GM18520 (cell line): ENCODE data around the gene CFAP100.

Experiments used
- ATAC-seq: cut with Tn5 transposase; IDR thresholded peaks from one replicate; pipeline ENCODE4 v1.9.1; 2021; ENCODE audit not compliant: unreplicated experiment

CFAP100 gene

GRCh38 chr3:126373682-126374601 lies 20.8 kb upstream of the CFAP100 start:
- ATAC-seq: no peak

DNA sequence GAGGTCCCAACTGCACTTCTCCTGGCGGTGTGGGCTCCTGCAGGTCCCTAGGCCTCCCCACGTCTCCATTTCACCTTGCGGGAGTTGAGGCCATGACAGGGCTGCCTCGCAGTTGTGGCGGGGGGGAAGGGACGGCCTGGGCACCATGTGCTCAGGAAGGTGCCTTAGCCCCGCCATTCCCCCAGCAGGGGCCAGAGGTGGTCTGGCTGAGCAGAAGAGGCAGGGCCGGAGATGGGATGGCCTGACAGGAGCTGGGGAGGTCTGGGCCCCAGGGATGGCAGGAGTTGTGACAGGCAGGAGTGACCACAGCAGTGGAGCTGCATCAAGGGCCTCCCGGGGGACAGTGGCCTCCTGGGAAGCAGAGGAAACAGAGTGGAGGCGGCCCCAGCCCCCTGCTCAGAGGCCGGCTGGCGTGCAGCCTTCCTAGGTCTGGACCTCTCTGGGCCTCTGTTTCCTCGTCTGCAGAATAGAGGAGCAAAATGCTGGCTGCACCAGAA lies 18.8 kb upstream of the CFAP100 start:
- no peak for ATAC-seq

- no peak for ATAC-seq
These were observed 18.3 kb upstream of the CFAP100 start for GRCh38 chr3:126376444-126376843.

DNA sequence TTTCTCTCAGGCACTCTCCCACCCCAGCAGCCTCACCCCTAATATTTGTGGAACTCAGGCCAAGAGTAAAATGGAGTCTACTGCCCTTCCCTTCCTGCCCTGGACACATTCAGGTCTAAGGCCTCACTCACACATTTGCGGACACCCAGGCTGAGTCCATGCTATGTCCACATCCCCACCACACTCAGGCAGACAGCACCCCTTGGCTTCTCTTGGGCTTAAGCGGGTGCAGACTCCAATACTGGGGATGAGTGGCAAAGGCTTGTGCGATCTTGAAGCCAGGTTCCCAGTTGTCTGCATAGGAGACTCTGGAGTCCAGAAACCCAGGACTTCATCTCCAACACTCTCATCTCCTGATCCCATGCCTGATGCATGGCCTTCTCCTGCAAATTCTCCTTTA lies 17.5 kb upstream of the CFAP100 start:
- no peak for ATAC-seq

DNA sequence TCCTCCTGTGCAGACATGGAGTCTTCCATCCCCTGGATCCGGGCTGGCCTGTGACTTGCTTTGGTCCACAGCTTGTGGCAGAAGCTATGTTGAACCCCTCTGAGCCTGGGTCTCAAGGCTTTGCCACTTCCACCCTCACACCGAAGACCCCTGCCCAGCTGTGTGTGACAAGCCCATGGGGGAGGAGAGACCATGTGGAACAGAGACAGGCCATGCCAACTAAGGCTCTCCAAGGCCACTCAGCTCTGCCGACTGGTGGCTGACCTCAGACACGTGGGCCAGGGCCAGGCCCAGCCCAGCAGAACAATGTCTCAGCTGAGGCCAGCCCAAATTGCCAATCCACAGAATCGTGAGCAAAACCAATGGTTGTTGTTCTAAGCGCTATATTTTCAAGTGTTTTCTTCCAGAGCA lies 16.4 kb upstream of the CFAP100 start:
- ATAC-seq: no peak

GRCh38 chr3:126380011-126380768 lies 14.5 kb upstream of the CFAP100 start:
- ATAC-seq: no peak

DNA sequence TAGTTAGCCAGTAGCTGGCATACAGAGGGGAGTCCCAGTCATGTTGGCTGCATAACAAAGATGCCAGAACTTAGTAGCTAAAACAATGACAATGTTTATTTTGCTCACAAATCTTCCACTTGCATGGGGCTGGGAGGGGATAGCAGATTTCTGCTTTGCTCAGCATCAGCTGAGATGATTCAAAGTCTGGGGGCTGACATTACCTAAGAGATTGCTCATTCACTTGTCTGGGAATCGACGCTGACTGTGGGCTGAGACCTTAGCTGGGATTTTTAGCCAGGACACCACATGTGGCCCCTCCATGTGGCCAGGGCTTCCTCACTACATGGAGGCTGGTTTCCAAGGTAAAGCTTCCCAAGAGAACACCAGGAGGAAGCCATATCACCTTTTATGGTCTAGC lies 12.7 kb upstream of the CFAP100 start:
- ATAC-seq: no peak

- ATAC-seq: no peak
These were observed 5.5 kb upstream of the CFAP100 start for GRCh38 chr3:126389112-126389793.

GRCh38 chr3:126389794-126390146 lies 4.9 kb upstream of the CFAP100 start:
- no peak for ATAC-seq

GRCh38 chr3:126390201-126390600 lies 4.5 kb upstream of the CFAP100 start:
- no peak for ATAC-seq

DNA sequence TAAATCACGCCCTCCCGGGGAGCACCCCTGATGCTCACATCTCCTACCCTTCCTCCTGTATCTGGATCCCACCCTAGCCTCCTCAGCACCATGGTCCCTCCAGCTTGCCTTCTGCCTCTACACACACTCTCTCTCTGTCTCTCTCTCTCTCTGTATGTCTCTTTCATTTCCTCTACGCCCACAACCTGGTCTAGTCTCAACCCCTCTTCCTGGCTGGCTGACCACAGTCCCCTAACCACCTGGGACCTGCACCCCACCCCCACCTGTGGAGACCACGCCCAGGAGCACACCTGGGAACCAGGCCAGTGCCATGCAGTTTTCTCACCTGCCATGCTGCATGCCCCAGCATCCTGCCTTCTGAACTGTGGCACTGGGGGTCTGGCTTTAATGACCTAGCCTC lies 4.0 kb upstream of the CFAP100 start:
- no peak for ATAC-seq

DNA sequence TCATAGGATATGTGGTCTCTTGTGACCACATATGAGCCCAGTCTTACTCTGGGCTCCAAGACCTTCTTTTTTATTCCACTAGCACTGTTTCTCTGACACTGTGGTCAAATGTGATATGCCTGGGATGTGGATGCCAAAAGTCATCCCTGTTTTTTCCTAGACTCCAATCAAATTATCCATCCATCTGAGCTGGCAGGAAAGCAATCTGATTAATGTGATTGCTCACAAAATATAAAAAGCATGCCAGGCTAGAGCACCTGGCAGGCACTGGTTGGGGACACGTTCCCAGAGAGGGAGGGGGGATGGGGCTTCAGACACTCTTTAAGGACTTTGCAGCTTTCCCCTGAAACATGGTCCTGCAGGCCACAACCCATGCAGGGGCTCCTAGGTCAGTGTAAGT lies 3.1 kb upstream of the CFAP100 start:
- no peak for ATAC-seq

GRCh38 chr3:126392246-126392645 lies 2.5 kb upstream of the CFAP100 start:
- ATAC-seq: no peak

GRCh38 chr3:126393563-126393962 lies 1.1 kb upstream of the CFAP100 start:
- ATAC-seq: no peak

- ATAC-seq: no peak
These were observed 240 bp downstream of the CFAP100 start for GRCh38 chr3:126394977-126395321.

GRCh38 chr3:126395846-126396513 lies 1.3 kb downstream of the CFAP100 start:
- no peak for ATAC-seq

DNA sequence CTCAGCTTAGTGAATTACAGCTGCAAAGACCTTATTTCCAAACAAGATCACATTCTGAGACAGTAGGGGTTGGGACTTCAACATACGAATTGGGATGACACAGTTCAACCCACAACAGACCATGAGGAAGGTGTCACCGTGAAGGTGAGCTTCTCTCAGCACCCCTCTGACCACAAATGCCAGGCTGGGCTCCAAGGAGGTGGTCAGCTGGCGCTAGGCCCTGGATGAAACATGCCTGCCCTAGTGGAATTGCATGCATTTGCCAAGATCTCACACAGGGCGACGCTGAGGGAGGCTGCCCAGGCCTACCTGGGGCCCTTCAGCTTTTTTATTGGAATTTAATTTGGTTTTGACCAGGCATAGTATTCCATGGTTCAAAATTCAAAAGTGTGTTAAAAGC lies 1.8 kb downstream of the CFAP100 start:
- ATAC-seq: no peak

DNA sequence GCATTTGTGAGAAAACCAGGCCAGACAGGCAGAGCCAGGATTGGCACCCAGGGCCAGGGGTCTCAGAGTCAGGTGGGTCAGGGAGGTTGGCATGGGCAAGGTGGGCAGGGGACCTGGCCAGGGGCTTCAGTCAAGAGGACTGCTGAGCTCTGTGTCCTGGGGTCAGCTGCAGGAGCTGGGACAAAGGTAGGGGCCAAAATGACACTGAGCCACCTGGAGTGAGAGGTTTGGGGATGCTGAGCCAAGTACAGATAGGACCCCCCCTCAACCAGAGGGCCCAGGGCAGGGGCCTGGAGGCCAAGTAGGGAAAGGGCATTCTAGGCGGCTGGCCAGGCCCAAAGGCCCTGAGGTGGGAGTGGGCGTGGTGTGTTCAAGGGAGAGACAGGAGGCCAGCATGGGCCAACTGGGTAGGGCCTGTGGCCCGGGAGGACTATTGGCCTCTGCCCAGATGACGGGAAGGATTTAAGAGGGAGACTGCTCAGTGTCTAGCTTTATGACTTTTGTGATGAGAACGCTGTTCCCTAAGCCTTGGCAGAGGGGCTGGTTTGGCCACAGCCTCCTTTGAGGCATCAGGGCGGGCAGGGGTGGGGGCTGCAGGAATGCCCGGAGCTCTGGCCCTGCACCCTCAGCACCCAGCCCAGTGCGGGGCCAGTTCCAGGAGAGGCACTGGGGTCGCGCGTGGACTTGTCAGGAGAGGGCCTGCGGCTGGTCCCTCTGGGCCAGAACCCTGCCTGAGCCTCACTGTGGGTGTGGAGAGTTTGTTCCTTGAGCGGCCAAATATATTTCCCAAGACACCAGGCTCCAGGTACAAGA lies 3.1 kb downstream of the CFAP100 start:
- no peak for ATAC-seq

DNA sequence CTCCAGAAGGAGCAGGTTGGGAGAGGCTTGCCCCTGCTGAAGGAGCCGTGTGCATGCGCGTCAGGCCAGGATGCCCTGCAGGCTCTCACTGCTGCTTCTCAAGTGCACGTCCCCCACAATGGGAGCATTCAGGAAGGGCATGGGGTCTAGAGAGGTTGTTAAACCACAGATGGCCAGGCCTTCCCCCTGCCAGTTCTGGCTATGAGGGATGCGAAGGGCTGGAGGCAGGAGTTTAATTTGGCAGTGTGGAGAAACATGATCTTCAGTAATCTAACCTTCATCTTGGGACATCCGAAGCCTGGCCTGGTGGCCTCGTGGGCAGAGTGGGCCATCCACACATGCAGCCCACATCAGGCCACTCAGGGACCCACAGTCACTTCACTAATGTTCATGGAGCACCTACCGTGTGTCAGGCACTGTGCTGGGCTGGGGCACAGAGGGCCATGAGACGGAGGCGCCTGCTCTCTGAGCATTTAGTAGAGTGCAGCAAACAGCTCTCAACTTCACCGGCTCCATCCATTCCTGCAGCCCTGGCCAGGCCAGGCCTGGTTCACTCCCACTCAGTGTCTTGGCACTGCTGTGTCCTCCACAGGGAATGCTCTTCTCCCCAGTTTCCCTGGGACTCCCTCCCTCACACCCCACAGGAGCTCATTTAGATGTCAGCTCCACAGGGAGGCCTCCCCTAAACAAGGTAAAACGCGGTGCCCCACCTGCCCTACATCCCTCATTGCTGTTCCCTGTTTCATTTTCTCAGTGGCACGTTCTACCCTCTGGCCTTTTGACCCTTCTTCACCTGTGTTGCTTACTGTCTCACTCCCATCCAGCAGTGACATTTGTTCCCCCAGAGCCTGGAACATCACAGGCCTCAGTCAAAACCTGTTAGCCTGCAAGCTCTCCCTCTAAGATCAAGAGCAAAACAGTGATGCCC lies 4.0 kb downstream of the CFAP100 start:
- no peak for ATAC-seq
